GM23338 (cell line): ENCODE measurements around the gene KRTAP13-4.

ENCODE experiments used
- CREB1 ChIP-seq: fragments of 250-450 bp; sonication (Bioruptor Pico); IDR thresholded peaks from 2 replicates; pipeline ENCODE4 v1.5.0; 2020; ENCODE audit warnings: low read depth, mild to moderate bottlenecking, moderate library complexity
- CTCF ChIP-seq, 2 experiments: fragments of 200-600 bp in 1 of 2; sonication (generic) in 1 of 2; conservative IDR thresholded peaks; 2 replicates each; pipeline versions ENCODE4 v1.5.1 to v1.6.1; 2016 to 2017; ENCODE audit warnings: antibody characterized with exemption in 2 of 2, low read depth in 2 of 2, mild to moderate bottlenecking in 2 of 2, moderate library complexity in 1 of 2
- ETS1 ChIP-seq: IDR thresholded peaks from 2 replicates; pipeline ENCODE4 v1.6.1; 2016; ENCODE audit warnings: antibody characterized with exemption
- EZH2 ChIP-seq: fragments of 200-600 bp; sonication (generic); IDR thresholded peaks from one replicate; pipeline ENCODE4 v1.8.0; 2017; ENCODE audit warnings: antibody characterized with exemption, mild to moderate bottlenecking, low read depth; ENCODE audit not compliant: unreplicated experiment
- EZH2phosphoT487 ChIP-seq: fragments of 200-600 bp; sonication (generic); IDR thresholded peaks from one replicate; pipeline ENCODE4 v1.8.1; 2018; ENCODE audit warnings: antibody characterized with exemption; ENCODE audit not compliant: unreplicated experiment
- JUNB ChIP-seq: IDR thresholded peaks from one replicate; pipeline ENCODE4 v1.6.1; 2016; ENCODE audit warnings: antibody characterized with exemption; ENCODE audit not compliant: unreplicated experiment
- NANOG ChIP-seq: IDR thresholded peaks from 2 replicates; pipeline ENCODE4 v1.6.1; 2016; ENCODE audit warnings: antibody characterized with exemption, borderline replicate concordance
- POLR2AphosphoS5 ChIP-seq: IDR thresholded peaks from 2 replicates; pipeline ENCODE4 v1.6.1; 2016; ENCODE audit warnings: antibody characterized with exemption, low read depth
- REST ChIP-seq: IDR thresholded peaks from one replicate; pipeline ENCODE4 v1.6.1; 2018; ENCODE audit warnings: antibody characterized with exemption; ENCODE audit not compliant: unreplicated experiment
- STAT1 ChIP-seq: IDR thresholded peaks from one replicate; pipeline ENCODE4 v1.6.1; 2016; ENCODE audit warnings: antibody characterized with exemption; ENCODE audit not compliant: unreplicated experiment
- ZNF114 ChIP-seq: fragments of 250-450 bp; sonication (Bioruptor Pico); IDR thresholded peaks from 2 replicates; pipeline ENCODE4 v1.5.0; 2020; ENCODE audit warnings: mild to moderate bottlenecking, moderate library complexity
- ZNF331 ChIP-seq: fragments of 250-450 bp; sonication (Bioruptor Pico); IDR thresholded peaks from 2 replicates; pipeline ENCODE4 v1.5.0; 2020; ENCODE audit warnings: low read depth, mild to moderate bottlenecking, moderate library complexity
- ZNF462 ChIP-seq: fragments of 250-450 bp; sonication (Bioruptor Pico); IDR thresholded peaks from 2 replicates; pipeline ENCODE4 v1.5.0; 2020; ENCODE audit warnings: mild to moderate bottlenecking, moderate library complexity

GRCh38 chr21:30478004-30478403 lies 48.0 kb downstream of the KRTAP13-4 start:
- no peak for TF ChIP-seq CTCF (conservative IDR thresholded peaks at IDR 0.05; ENCODE audit: low read depth in 2 of 2)
- no peak for TF ChIP-seq JUNB
- no peak for TF ChIP-seq POLR2AphosphoS5
- TF ChIP-seq REST, result no peak
- no peak for TF ChIP-seq EZH2phosphoT487
- TF ChIP-seq EZH2, result no peak
- TF ChIP-seq ZNF462 (CRISPR knock-in tag), result no peak
- TF ChIP-seq STAT1, result no peak
- no peak for TF ChIP-seq ZNF331 (CRISPR knock-in tag)
- no peak for TF ChIP-seq ETS1
- no peak for TF ChIP-seq CREB1 (CRISPR knock-in tag)
- TF ChIP-seq NANOG, result no peak
- TF ChIP-seq ZNF114 (CRISPR knock-in tag), result no peak
